HCT116 (cell line): Measurements from ENCODE around the gene C14orf132.

Experiments used
- CEBPB ChIP-seq: IDR thresholded peaks from 2 replicates; pipeline ENCODE4 v1.6.1; 2012; ENCODE audit warnings: low read depth
- EZH2phosphoT487 ChIP-seq: fragments of 200-600 bp; IDR thresholded peaks from 2 replicates; pipeline ENCODE4 v1.6.1; 2018; ENCODE audit warnings: antibody characterized with exemption, borderline replicate concordance
- SIN3A ChIP-seq: IDR thresholded peaks from 2 replicates; pipeline ENCODE4 v1.6.1; 2012; ENCODE audit warnings: low read depth
- SP1 ChIP-seq: IDR thresholded peaks from 2 replicates; pipeline ENCODE4 v1.6.1; 2012; ENCODE audit warnings: low read depth
- YY1 ChIP-seq: IDR thresholded peaks from 2 replicates; pipeline ENCODE4 v1.6.1; 2011; ENCODE audit warnings: low read length, low read depth, moderate library complexity, mild to moderate bottlenecking; ENCODE audit not compliant: insufficient replicate concordance; ENCODE audit errors: extremely low read depth
- TF ChIP-seq, protein P1 (sequence below), 3 experiments: fragments of 200-600 bp in 1 of 3; sonication (generic) in 1 of 3; IDR thresholded peaks in 2 of 3; conservative IDR thresholded peaks in 1 of 3; 2 replicates each; pipeline ENCODE4 v1.5.1; 2012 to 2017; ENCODE audit warnings: low read depth in 2 of 3, low read length in 2 of 3, antibody characterized with exemption in 1 of 3, borderline replicate concordance in 1 of 3, control low read depth in 1 of 3, mild to moderate bottlenecking in 1 of 3, mixed read lengths in 1 of 3, mixed run types in 1 of 3, moderate library complexity in 1 of 3; ENCODE audit not compliant: insufficient read depth in 1 of 3
- TF ChIP-seq, protein P2 (sequence below): IDR thresholded peaks from 2 replicates; pipeline ENCODE4 v1.6.1; 2012

DNA sequence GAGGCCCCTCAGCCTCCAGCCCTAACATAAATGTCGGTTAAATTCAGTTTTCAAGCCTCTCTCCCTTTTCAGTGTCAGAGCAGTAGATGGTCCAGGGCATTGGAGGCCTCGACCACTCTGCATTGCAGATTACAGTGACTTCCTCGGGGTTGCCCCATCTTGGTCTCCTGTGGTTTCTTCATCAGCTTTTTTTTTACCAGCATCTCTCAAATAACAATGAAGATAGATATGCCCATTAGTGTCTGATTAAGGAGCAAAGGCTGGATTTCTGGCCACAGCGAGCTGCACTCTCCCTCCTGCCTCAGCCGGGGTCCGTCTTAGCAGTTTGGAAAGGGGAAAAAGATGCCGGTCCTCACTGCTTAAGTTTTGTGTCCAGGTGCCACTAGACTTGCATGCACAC lies 49.7 kb downstream of the C14orf132 start:
- TF ChIP-seq SP1: no peak
- no peak for TF ChIP-seq EZH2phosphoT487
- TF ChIP-seq, protein P1, sequence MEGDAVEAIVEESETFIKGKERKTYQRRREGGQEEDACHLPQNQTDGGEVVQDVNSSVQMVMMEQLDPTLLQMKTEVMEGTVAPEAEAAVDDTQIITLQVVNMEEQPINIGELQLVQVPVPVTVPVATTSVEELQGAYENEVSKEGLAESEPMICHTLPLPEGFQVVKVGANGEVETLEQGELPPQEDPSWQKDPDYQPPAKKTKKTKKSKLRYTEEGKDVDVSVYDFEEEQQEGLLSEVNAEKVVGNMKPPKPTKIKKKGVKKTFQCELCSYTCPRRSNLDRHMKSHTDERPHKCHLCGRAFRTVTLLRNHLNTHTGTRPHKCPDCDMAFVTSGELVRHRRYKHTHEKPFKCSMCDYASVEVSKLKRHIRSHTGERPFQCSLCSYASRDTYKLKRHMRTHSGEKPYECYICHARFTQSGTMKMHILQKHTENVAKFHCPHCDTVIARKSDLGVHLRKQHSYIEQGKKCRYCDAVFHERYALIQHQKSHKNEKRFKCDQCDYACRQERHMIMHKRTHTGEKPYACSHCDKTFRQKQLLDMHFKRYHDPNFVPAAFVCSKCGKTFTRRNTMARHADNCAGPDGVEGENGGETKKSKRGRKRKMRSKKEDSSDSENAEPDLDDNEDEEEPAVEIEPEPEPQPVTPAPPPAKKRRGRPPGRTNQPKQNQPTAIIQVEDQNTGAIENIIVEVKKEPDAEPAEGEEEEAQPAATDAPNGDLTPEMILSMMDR (IDR thresholded peaks at IDR 0.05 in 2 of 3, conservative IDR thresholded peaks at IDR 0.05 in 1 of 3; ENCODE audit: borderline replicate concordance in 1 of 3, insufficient read depth in 1 of 3, low read depth in 2 of 3, low read length in 2 of 3): no peak
- TF ChIP-seq CEBPB: no peak
- no peak for TF ChIP-seq YY1
- TF ChIP-seq SIN3A: no peak
- TF ChIP-seq, protein P2, sequence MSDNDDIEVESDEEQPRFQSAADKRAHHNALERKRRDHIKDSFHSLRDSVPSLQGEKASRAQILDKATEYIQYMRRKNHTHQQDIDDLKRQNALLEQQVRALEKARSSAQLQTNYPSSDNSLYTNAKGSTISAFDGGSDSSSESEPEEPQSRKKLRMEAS: no peak
